OCI-LY3 (cell line): Measurements from ENCODE around the gene TSPAN14.

ENCODE experiments used
- EZH2phosphoT487 ChIP-seq: fragments of 200-600 bp; shearing (Covaris generic); IDR thresholded peaks from 2 replicates; pipeline ENCODE4 v1.6.1; 2018; ENCODE audit warnings: antibody characterized with exemption, mixed run types, low read depth
- TF ChIP-seq, protein P1 (sequence below): fragments of 200-600, 300-600 bp; sonication (generic); IDR thresholded peaks from 2 replicates; pipeline ENCODE4 v1.5.1; 2014; ENCODE audit warnings: antibody characterized with exemption, low read length, low read depth

- TF ChIP-seq, protein P1, sequence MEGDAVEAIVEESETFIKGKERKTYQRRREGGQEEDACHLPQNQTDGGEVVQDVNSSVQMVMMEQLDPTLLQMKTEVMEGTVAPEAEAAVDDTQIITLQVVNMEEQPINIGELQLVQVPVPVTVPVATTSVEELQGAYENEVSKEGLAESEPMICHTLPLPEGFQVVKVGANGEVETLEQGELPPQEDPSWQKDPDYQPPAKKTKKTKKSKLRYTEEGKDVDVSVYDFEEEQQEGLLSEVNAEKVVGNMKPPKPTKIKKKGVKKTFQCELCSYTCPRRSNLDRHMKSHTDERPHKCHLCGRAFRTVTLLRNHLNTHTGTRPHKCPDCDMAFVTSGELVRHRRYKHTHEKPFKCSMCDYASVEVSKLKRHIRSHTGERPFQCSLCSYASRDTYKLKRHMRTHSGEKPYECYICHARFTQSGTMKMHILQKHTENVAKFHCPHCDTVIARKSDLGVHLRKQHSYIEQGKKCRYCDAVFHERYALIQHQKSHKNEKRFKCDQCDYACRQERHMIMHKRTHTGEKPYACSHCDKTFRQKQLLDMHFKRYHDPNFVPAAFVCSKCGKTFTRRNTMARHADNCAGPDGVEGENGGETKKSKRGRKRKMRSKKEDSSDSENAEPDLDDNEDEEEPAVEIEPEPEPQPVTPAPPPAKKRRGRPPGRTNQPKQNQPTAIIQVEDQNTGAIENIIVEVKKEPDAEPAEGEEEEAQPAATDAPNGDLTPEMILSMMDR, result no peak
- no peak for TF ChIP-seq EZH2phosphoT487
Measured at GRCh38 chr10:80489371-80490112, 35.4 kb downstream of the TSPAN14 start.
